WTC11 (cell line): ENCODE measurements around the gene ITGA1. TPM values are rescaled to one million over a fixed set of nuclear protein-coding genes. Genes with fewer than 3 reads are reported as not detected.
A peak's percentile ranks its signal among the peaks of the same experiment; 100 is the strongest.

ENCODE experiments used
- ATAC-seq: fragments of 200-7000 bp; cut with Tn5 transposase; 2 replicates; pipeline ENCODE4 v1.10.0; 2021; ENCODE audit warnings: mild to moderate bottlenecking, moderate library complexity
- CTCF ChIA-PET: fragments of 300-600 bp; sonication (Branson Sonifier 250); formaldehyde crosslinking; loops from one replicate; lab custom pipeline; 2021; ENCODE audit warnings: antibody characterized with exemption; lab: Charles Lee
- POLR2A ChIA-PET: fragments of 350-600 bp; sonication (Branson Sonifier 250); formaldehyde crosslinking; loops from one replicate; lab custom pipeline; 2021; ENCODE audit warnings: antibody characterized with exemption; lab: Charles Lee
- DNase-seq: peaks from one replicate; pipeline ENCODE4 v3.0.0; 2021; ENCODE audit warnings: low spot score
- H3K27ac Mint-ChIP-seq: 2 replicates; pipeline ENCODE4 v1.8.0; 2021; ENCODE audit warnings: mixed read lengths
- H3K27me3 Mint-ChIP-seq: 2 replicates; pipeline ENCODE4 v1.8.0; 2021; ENCODE audit warnings: low read depth, mild to moderate bottlenecking, moderate library complexity, mixed read lengths
- H3K36me3 Mint-ChIP-seq: 2 replicates; pipeline ENCODE4 v1.8.0; 2021; ENCODE audit warnings: mixed read lengths
- H3K4me1 Mint-ChIP-seq: 2 replicates; pipeline ENCODE4 v1.8.0; 2022; ENCODE audit warnings: mixed read lengths
- H3K4me3 Mint-ChIP-seq: 2 replicates; pipeline ENCODE4 v1.8.0; 2021; ENCODE audit warnings: mild to moderate bottlenecking, moderate library complexity, mixed read lengths
- H3K9me3 Mint-ChIP-seq: 2 replicates; pipeline ENCODE4 v1.8.0; 2021; ENCODE audit warnings: mixed read lengths
- CREM ChIP-seq: sonication (generic); formaldehyde crosslinking; IDR thresholded peaks from 2 replicates; pipeline ENCODE4 v1.8.1; 2022; ENCODE audit warnings: mild to moderate bottlenecking, missing genetic modification reagents, moderate library complexity
- ERG ChIP-seq: fragments of 250-450 bp; sonication (Bioruptor Pico); IDR thresholded peaks from 2 replicates; pipeline ENCODE4 v1.8.0; 2021; ENCODE audit warnings: mild to moderate bottlenecking
- FOXK1 ChIP-seq: sonication (generic); formaldehyde crosslinking; IDR thresholded peaks from 2 replicates; pipeline ENCODE4 v1.8.0; 2022; ENCODE audit warnings: mild to moderate bottlenecking, moderate library complexity, missing genetic modification reagents
- FOXP4 ChIP-seq: sonication (generic); formaldehyde crosslinking; IDR thresholded peaks from 2 replicates; pipeline ENCODE4 v1.8.0; 2022; ENCODE audit warnings: mild to moderate bottlenecking, missing genetic modification reagents
- GABPB1 ChIP-seq: sonication (generic); formaldehyde crosslinking; IDR thresholded peaks from 2 replicates; pipeline ENCODE4 v1.8.1; 2023; ENCODE audit warnings: mild to moderate bottlenecking, missing genetic modification reagents
- HMGA2 ChIP-seq: fragments of 250-450 bp; sonication (Bioruptor Pico); IDR thresholded peaks from 2 replicates; pipeline ENCODE4 v1.4.0; 2021; ENCODE audit warnings: mild to moderate bottlenecking, moderate library complexity
- IRF2 ChIP-seq: sonication (generic); formaldehyde crosslinking; IDR thresholded peaks from 2 replicates; pipeline ENCODE4 v1.8.0; 2022; ENCODE audit warnings: low read depth, missing genetic modification reagents, borderline replicate concordance
- KAT7 ChIP-seq: sonication (generic); formaldehyde crosslinking; IDR thresholded peaks from 2 replicates; pipeline ENCODE4 v1.8.1; 2023; ENCODE audit warnings: missing genetic modification reagents, mild to moderate bottlenecking, borderline replicate concordance
- MXD4 ChIP-seq: fragments of 250-450 bp; sonication (Bioruptor Pico); IDR thresholded peaks from 2 replicates; pipeline ENCODE4 v1.8.0; 2021; ENCODE audit warnings: mild to moderate bottlenecking, moderate library complexity, borderline replicate concordance
- OVOL2 ChIP-seq: fragments of 250-450 bp; sonication (Bioruptor Pico); IDR thresholded peaks from 2 replicates; pipeline ENCODE4 v1.9.0; 2021; ENCODE audit warnings: mild to moderate bottlenecking, borderline replicate concordance
- RORB ChIP-seq: fragments of 250-450 bp; sonication (Bioruptor Pico); IDR thresholded peaks from 2 replicates; pipeline ENCODE4 v1.9.0; 2021; ENCODE audit warnings: mild to moderate bottlenecking
- SOX15 ChIP-seq: fragments of 250-450 bp; sonication (Bioruptor Pico); IDR thresholded peaks from 2 replicates; pipeline ENCODE4 v1.9.0; 2021; ENCODE audit warnings: mild to moderate bottlenecking
- USF1 ChIP-seq: sonication (generic); formaldehyde crosslinking; IDR thresholded peaks from 2 replicates; pipeline ENCODE4 v1.8.0; 2022; ENCODE audit warnings: mild to moderate bottlenecking, missing genetic modification reagents
- USF2 ChIP-seq: sonication (generic); formaldehyde crosslinking; IDR thresholded peaks from 2 replicates; pipeline ENCODE4 v1.8.1; 2023; ENCODE audit warnings: mild to moderate bottlenecking, missing genetic modification reagents, moderate library complexity
- ZBTB43 ChIP-seq: sonication (generic); formaldehyde crosslinking; IDR thresholded peaks from 2 replicates; pipeline ENCODE4 v1.8.1; 2023; ENCODE audit warnings: mild to moderate bottlenecking, missing genetic modification reagents
- ZNF281 ChIP-seq: sonication (generic); formaldehyde crosslinking; IDR thresholded peaks from 2 replicates; pipeline ENCODE4 v1.8.0; 2023; ENCODE audit warnings: mild to moderate bottlenecking, missing genetic modification reagents
- ZNF512 ChIP-seq: sonication (generic); formaldehyde crosslinking; IDR thresholded peaks from 2 replicates; pipeline ENCODE4 v1.8.1; 2022; ENCODE audit warnings: missing genetic modification reagents, borderline replicate concordance
- ZNF532 ChIP-seq: fragments of 250-450 bp; sonication (Bioruptor Pico); IDR thresholded peaks from 2 replicates; pipeline ENCODE4 v1.9.0; 2021; ENCODE audit warnings: mild to moderate bottlenecking, borderline replicate concordance
- total RNA-seq: library from RNA; stranded (reverse); gene quantifications from 3 replicates; pipeline ENCODE4 v1.2.3, GENCODE V29; 2021

ITGA1 gene
- total RNA-seq, 1 experiment from 2014 or later = 6.5 TPM

- ATAC-seq = no peak; the same call in 1 of the 2 replicates
- CTCF ChIA-PET = no interaction called here
- no peaks in the 10 kb centered on the region for H3K9me3 Mint-ChIP-seq
- TF ChIP-seq KAT7 (CRISPR knock-in tag) (no peak), OVOL2 (no peak), ZNF532 (no peak), FOXK1 (CRISPR knock-in tag) (no peak), ERG (CRISPR knock-in tag) (no peak), MXD4 (CRISPR knock-in tag) (no peak), ZNF512 (CRISPR knock-in tag) (no peak), RORB (no peak), GABPB1 (no peak), SOX15 (CRISPR knock-in tag) (no peak), USF2 (CRISPR knock-in tag) (no peak), ZNF281 (CRISPR knock-in tag) (no peak), IRF2 (CRISPR knock-in tag) (no peak), ZBTB43 (CRISPR knock-in tag) (no peak), USF1 (CRISPR knock-in tag) (no peak), FOXP4 (CRISPR knock-in tag) (no peak), HMGA2 (CRISPR knock-in tag) (no peak), CREM (CRISPR knock-in tag) (no peak)
- no peaks in the 10 kb centered on the region for H3K36me3 Mint-ChIP-seq
- H3K4me3 Mint-ChIP-seq = no peak overlapping the region
- peaks cover 5% of the 10 kb centered on the region for H3K4me1 Mint-ChIP-seq
- H3K27me3 Mint-ChIP-seq = no peaks in the 10 kb centered on the region
- POLR2A ChIA-PET = no interaction called here
- DNase-seq = no peak
- peak overlapping the region; percentile 54; the same call in 1 of the 2 replicates for H3K27ac Mint-ChIP-seq
Measured at GRCh38 chr5:52870448-52870847, 82.7 kb downstream of the ITGA1 start.
